ENCODE data around the gene FHL2. TPM values are rescaled to one million over a fixed set of nuclear protein-coding genes. Genes with fewer than 3 reads are reported as not detected.

FHL2 gene
- total and polyA plus RNA-seq, 4 donors: 3.9 to 9.0 (median 6.5) TPM

GRCh38 chr2:105324732-105325131, 74.1 kb downstream of the FHL2 start:
- Histone ChIP-seq H3K36me3 (ENCODE audit: control insufficient read depth in 4 of 4, insufficient read depth in 3 of 4, low read depth in 1 of 4, low read length in 3 of 4) (no peaks in the 10 kb centered on the region), H3K9ac (ENCODE audit: low read depth in 1 of 2, low read length in 2 of 2) (no peak overlapping the region)

DNA sequence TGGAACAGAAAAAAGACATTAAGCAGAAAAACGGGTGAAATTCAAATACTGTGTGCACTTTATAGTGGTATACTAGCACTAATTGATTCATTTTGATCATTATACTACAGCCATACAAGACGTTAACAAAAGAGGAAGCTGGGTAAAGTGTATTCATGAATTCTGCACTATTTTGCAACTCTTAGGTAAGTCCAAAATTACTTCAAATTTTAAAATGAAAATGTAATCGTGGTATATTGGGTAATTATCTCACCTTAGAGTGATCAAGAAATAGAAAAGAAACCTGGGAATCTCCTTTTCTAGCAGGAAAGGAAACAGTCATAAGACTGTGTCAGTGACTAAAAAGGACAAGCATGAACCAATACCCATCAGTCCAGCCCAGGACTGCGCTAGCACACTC, 74.8 kb downstream of the FHL2 start:
- 74% methylated on average over 4 of the region's 4 CpGs for WGBS
- Histone ChIP-seq H3K4me1 (ENCODE audit: control insufficient read depth in 4 of 4, insufficient read depth in 4 of 4, low read length in 3 of 4) (peaks cover 3 to 17% (median 9%) of the 10 kb centered on the region in 4 donors), H3K4me3 (ENCODE audit: low read depth in 1 of 3, low read length in 3 of 3) (no peak overlapping the region), H3K27ac (ENCODE audit: low read depth in 1 of 2, low read length in 2 of 2) (no peak overlapping the region), H3K36me3 (ENCODE audit: control insufficient read depth in 4 of 4, insufficient read depth in 3 of 4, low read depth in 1 of 4, low read length in 3 of 4) (no peaks in the 10 kb centered on the region), H3K27me3 (ENCODE audit: control insufficient read depth in 4 of 4, insufficient read depth in 4 of 4, low read length in 3 of 4) (no peaks in the 10 kb centered on the region), H3K9ac (ENCODE audit: low read depth in 1 of 2, low read length in 2 of 2) (no peak overlapping the region), H3K9me3 (ENCODE audit: control insufficient read depth in 4 of 4, low read length in 3 of 4) (no peaks in the 10 kb centered on the region)
- TF ChIP-seq MAX (IDR thresholded peaks at IDR 0.05) (no peak), FOXA2 (IDR thresholded peaks at IDR 0.05) (no peak), SP1 (IDR thresholded peaks at IDR 0.05) (no peak), JUND (IDR thresholded peaks at IDR 0.05) (no peak), HNF4A (conservative IDR thresholded peaks at IDR 0.05) (no peak), FOXA1 (IDR thresholded peaks at IDR 0.05) (no peak), YY1 (IDR thresholded peaks at IDR 0.05) (no peak)
- TF ChIP-seq, protein P1, sequence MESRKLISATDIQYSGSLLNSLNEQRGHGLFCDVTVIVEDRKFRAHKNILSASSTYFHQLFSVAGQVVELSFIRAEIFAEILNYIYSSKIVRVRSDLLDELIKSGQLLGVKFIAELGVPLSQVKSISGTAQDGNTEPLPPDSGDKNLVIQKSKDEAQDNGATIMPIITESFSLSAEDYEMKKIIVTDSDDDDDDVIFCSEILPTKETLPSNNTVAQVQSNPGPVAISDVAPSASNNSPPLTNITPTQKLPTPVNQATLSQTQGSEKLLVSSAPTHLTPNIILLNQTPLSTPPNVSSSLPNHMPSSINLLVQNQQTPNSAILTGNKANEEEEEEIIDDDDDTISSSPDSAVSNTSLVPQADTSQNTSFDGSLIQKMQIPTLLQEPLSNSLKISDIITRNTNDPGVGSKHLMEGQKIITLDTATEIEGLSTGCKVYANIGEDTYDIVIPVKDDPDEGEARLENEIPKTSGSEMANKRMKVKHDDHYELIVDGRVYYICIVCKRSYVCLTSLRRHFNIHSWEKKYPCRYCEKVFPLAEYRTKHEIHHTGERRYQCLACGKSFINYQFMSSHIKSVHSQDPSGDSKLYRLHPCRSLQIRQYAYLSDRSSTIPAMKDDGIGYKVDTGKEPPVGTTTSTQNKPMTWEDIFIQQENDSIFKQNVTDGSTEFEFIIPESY (IDR thresholded peaks at IDR 0.05): no peak
- no peak for DNase-seq (ENCODE audit: low spot score)

More at GRCh38 chr2:105324732-105325131, 74.1 kb downstream of the FHL2 start:
- no peaks in the 10 kb centered on the region for H3K9me3 ChIP-seq (ENCODE audit: control insufficient read depth in 4 of 4, low read length in 3 of 4)
- TF ChIP-seq YY1 (IDR thresholded peaks at IDR 0.05): no peak
- 84% methylated on average over 4 of the region's 4 CpGs for WGBS
- no peak overlapping the region for H3K27ac ChIP-seq (ENCODE audit: low read depth in 1 of 2, low read length in 2 of 2)
- no peak for DNase-seq (ENCODE audit: low spot score)
- no peak overlapping the region for H3K4me3 ChIP-seq (ENCODE audit: low read depth in 1 of 3, low read length in 3 of 3)
- no peaks in the 10 kb centered on the region for H3K27me3 ChIP-seq (ENCODE audit: control insufficient read depth in 4 of 4, insufficient read depth in 4 of 4, low read length in 3 of 4)
- peaks cover 3 to 17% (median 9%) of the 10 kb centered on the region in 4 donors for H3K4me1 ChIP-seq (ENCODE audit: control insufficient read depth in 4 of 4, insufficient read depth in 4 of 4, low read length in 3 of 4)

GRCh38 chr2:105323111-105323510, 75.7 kb downstream of the FHL2 start:
- H3K9ac ChIP-seq (ENCODE audit: low read depth in 1 of 2, low read length in 2 of 2): no peak overlapping the region
- no peaks in the 10 kb centered on the region for H3K27me3 ChIP-seq (ENCODE audit: control insufficient read depth in 4 of 4, insufficient read depth in 4 of 4, low read length in 3 of 4)
- no peak for DNase-seq (ENCODE audit: low spot score)
- 87% methylated on average over 5 of the region's 5 CpGs for WGBS
- peaks cover 0 to 7% (median 2%) of the 10 kb centered on the region in 4 donors for H3K4me1 ChIP-seq (ENCODE audit: control insufficient read depth in 4 of 4, insufficient read depth in 4 of 4, low read length in 3 of 4)
- no peak overlapping the region for H3K27ac ChIP-seq (ENCODE audit: low read depth in 1 of 2, low read length in 2 of 2)
- TF ChIP-seq FOXA1 (IDR thresholded peaks at IDR 0.05): no peak
- no peak overlapping the region for H3K4me3 ChIP-seq (ENCODE audit: low read depth in 1 of 3, low read length in 3 of 3)
- no peaks in the 10 kb centered on the region for H3K9me3 ChIP-seq (ENCODE audit: control insufficient read depth in 4 of 4, low read length in 3 of 4)
- H3K36me3 ChIP-seq (ENCODE audit: control insufficient read depth in 4 of 4, insufficient read depth in 3 of 4, low read depth in 1 of 4, low read length in 3 of 4): no peaks in the 10 kb centered on the region

GRCh38 chr2:105321875-105322646, 76.8 kb downstream of the FHL2 start:
- no peak for DNase-seq (ENCODE audit: low spot score)
- H3K27ac ChIP-seq (ENCODE audit: low read depth in 1 of 2, low read length in 2 of 2): no peak overlapping the region
- no peak overlapping the region for H3K9ac ChIP-seq (ENCODE audit: low read depth in 1 of 2, low read length in 2 of 2)
- no peak for TF ChIP-seq CTCF (IDR thresholded peaks at IDR 0.05; ENCODE audit: low read depth, low read length, missing input control)
- no peak for TF ChIP-seq HNF4A (conservative IDR thresholded peaks at IDR 0.05)
- no peak for TF ChIP-seq HNF4G (IDR thresholded peaks at IDR 0.05)
- TF ChIP-seq RAD21 (IDR thresholded peaks at IDR 0.05): no peak
- TF ChIP-seq, protein P1 (IDR thresholded peaks at IDR 0.05): no peak
- no peak for TF ChIP-seq REST (IDR thresholded peaks at IDR 0.05)
- no peak for TF ChIP-seq FOXA1 (IDR thresholded peaks at IDR 0.05)

More at GRCh38 chr2:105321875-105322646, 76.8 kb downstream of the FHL2 start:
- no peaks in the 10 kb centered on the region for H3K4me1 ChIP-seq (ENCODE audit: control insufficient read depth in 4 of 4, insufficient read depth in 4 of 4, low read length in 3 of 4)
- no peaks in the 10 kb centered on the region for H3K9me3 ChIP-seq (ENCODE audit: control insufficient read depth in 4 of 4, low read length in 3 of 4)
- H3K27me3 ChIP-seq (ENCODE audit: control insufficient read depth in 4 of 4, insufficient read depth in 4 of 4, low read length in 3 of 4): no peaks in the 10 kb centered on the region
- H3K4me3 ChIP-seq (ENCODE audit: low read depth in 1 of 3, low read length in 3 of 3): no peak overlapping the region
- WGBS: 92% methylated on average over 3 of the region's 3 CpGs
- H3K36me3 ChIP-seq (ENCODE audit: control insufficient read depth in 4 of 4, insufficient read depth in 3 of 4, low read depth in 1 of 4, low read length in 3 of 4): no peaks in the 10 kb centered on the region
